GM08714 (cell line): ENCODE measurements around the gene FRG2B.
"Not testable (repeated sequence)": the region's sequence is repeated elsewhere in the genome, so short reads cannot be mapped to it uniquely, and the experiment has no call there.

Experiments used
- H3K4me3 ChIP-seq: fragments of 200-500 bp; sonication (Bioruptor generic); 2 replicates; pipeline ENCODE4 v1.5.1; 2014; ENCODE audit warnings: mild to moderate bottlenecking, low read length, inconsistent platforms
- ZNF274 ChIP-seq: IDR thresholded peaks from 2 replicates; pipeline ENCODE4 v1.6.1; 2012; ENCODE audit warnings: mild to moderate bottlenecking, low read depth, low read length

Gene FRG2B

DNA sequence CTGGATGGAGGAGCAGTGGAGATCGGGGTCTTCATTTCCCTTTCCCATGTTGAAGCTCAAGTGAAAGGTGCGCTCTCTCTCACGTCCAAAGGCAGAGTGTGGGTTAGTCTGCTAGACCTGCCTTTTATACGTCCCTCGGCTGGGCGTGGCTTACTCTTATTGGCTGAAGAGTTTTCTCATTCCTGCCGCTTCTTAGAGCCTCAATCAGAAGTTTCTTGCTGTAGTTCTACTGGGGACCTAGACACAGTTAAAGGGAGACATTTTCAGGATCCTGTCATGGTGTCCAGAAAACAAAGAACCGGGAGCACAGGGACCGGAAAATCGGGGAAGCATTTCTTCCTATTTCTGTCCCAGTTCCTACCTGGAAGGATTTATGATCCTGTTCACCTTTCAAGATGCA, at the start of gene FRG2B:
TSS of gene FRG2B (minus strand) at position 101 of the 400 bp plus-strand sequence. CDS start at position 48, 53 bp downstream.
- H3K4me3 ChIP-seq: not testable (repeated sequence)

DNA sequence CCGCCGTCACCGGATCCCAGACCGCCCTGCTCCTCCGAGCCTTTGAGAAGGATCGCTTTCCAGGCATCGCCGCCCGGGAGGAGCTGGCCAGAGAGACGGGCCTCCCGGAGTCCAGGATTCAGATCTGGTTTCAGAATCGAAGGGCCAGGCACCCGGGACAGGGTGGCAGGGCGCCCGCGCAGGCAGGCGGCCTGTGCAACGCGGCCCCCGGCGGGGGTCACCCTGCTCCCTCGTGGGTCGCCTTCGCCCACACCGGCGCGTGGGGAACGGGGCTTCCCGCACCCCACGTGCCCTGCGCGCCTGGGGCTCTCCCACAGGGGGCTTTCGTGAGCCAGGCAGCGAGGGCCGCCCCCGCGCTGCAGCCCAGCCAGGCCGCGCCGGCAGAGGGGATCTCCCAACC, 40.9 kb upstream of the FRG2B start:
- H3K4me3 ChIP-seq: not testable (repeated sequence)

DNA sequence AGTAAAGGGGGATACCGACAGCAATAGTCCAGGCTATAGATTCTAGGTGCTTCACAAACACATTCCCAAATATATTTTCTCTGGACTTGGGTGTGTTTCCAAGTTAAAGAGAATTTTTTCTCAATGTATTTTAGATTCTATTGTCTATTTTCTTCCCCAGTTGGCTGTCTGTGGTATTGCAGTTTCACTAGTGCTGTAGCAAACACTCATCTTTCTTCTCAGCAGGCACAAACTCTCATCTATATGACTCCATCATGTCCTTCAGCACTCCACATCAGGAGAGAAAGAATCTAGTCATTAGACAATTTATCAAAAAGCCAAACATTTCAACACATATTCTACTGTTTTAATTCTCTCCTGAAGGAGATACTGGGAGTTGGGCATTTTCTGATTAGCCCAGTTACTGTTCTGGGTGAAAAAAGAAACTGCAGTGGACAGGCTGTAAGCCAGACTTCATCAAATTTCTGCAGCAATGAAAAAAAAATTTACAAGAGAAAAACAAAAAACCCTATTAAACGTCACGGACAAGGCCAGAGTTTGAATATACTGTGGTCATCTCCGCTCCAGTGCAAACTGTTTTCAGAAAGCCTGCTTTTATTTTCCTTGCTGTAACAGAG, 37.1 kb upstream of the FRG2B start:
- H3K4me3 ChIP-seq: not testable (repeated sequence)

DNA sequence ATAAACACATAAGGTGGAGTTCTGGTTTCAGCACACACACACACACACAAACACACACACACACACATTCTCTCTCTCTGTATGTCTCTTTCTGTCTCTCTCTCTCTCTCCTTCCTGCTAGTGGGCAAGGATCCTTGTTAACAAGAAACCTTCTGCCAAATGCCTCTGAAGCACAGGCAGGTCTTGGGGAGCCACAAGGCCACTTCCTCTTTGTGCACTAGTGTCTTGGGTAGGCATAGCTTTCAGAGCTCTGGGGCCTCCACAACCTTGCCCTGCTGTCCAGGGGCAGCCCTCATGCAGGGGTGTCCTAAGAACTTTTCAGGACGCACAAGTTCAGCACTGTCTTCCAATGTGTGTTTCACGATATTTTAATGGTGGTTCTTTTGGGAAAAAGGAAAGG, 34.5 kb upstream of the FRG2B start:
- not testable (repeated sequence) for H3K4me3 ChIP-seq

DNA sequence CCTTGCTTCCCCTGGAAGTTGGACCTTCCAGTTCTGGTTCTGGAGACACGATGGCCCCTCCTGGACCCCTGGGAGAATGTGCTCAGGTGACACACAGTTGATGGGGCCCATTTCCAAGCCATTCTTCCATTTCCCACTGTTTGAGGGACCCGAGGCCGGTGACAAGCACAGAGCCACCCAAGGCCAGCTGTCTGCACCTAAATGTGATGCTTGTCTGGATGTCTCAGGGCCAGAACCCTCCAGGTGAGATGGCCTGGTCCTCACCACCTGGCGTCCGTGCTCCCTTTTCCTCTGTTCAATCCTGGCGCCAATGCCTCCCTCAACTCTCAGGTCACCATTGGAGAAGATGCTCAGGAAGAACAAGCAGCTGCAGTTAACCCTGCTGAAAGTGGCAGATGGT, 33.9 kb upstream of the FRG2B start:
- not testable (repeated sequence) for H3K4me3 ChIP-seq

DNA sequence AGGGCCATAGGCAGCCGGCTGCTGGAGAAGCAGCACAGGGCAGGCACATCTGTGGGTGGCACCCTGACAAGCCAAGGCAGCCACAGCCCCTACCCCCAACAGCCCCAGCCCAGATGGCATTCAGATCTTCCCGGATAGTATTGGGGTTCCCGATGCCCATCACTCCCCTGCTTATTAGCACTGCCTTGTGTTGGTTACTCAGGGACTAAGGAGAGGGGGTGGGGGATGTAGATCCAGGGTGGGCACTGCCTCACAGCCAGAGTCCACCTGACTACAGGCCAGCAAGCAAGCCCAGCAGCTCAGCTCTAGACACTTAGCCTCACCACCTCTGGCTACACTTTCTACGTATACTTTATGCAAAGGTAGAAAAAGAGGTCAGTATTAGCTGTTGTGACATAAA, 30.7 kb upstream of the FRG2B start:
- H3K4me3 ChIP-seq: not testable (repeated sequence)

DNA sequence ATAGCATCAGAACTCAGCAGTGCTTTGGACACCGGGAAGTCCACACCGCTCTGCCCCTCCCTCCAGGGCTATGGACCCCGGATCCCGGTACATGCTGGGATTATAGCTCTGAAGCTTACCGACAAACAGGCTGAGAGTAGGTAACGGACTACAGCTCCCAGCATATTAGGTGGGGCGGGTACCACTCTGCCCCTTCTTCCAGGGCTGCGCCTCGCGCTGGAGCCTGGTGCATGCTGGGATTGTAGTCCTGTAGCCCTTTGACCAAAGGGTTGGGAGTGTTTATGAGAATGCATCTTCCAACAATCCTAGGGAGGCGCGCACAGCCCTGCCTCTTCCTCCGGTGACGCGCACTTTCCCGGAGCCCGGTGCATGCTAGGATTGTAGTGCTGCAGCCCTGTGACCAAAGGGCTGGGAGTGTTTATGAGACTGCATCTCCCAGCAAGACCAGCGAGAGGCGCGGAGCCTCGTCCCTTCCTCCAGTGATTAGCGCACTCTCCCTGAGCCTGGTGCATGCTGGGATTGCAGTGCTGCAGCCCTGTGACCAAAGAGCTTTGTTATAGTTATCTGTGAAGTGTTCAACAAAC, 22.4 kb upstream of the FRG2B start:
- H3K4me3 ChIP-seq: not testable (repeated sequence)

DNA sequence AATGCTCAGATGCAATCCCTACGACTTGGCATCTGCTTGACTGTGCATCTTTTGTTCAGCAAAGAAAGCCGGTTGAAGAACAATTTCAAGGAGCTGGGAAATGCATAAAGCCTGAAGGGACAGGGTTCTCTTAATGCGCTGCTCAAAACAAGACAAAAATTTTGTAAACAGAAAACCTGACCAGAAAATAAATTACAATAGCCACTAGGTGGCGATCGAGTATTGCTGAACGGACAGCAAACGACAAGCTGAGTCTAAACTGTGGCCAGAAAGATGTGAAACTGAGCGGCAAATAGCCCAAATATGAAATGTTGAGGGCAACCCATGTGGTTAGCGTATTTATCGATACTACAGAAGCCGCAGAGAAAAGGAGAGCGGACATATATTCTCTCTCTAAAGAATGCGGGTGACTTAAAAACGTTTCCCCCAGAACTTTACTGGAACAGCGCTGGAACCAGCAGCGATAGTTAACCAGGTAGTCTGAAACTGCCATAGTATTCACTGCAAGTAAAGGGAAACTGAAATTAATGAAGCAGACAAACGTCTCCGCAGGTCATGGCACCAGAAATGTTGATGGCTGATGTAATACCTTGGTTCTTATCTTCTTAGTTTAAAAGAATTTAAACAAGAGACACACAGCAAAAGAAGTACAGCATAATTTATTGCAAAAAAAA, 20.6 kb upstream of the FRG2B start:
- not testable (repeated sequence) for H3K4me3 ChIP-seq

DNA sequence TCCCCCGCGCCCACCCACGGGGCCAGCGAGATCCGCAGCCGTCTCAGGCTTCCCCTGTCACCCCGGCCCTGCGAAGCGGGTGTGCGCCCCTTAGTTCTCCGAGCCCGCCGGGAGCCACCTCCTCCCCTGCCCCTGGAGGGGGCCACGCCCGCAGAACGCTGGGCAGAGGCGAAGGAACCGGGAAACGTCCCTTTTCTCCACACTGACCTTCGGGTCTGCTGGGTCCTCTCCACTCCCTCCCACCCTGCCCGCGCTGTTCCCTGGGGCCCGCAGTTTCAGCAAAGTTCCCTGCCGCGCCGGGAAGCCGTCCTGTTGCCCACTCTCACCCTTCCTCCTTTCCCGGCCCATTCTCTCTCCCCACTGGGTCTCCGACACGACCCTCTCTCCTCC, 11.2 kb upstream of the FRG2B start:
- H3K4me3 ChIP-seq: not testable (repeated sequence)

DNA sequence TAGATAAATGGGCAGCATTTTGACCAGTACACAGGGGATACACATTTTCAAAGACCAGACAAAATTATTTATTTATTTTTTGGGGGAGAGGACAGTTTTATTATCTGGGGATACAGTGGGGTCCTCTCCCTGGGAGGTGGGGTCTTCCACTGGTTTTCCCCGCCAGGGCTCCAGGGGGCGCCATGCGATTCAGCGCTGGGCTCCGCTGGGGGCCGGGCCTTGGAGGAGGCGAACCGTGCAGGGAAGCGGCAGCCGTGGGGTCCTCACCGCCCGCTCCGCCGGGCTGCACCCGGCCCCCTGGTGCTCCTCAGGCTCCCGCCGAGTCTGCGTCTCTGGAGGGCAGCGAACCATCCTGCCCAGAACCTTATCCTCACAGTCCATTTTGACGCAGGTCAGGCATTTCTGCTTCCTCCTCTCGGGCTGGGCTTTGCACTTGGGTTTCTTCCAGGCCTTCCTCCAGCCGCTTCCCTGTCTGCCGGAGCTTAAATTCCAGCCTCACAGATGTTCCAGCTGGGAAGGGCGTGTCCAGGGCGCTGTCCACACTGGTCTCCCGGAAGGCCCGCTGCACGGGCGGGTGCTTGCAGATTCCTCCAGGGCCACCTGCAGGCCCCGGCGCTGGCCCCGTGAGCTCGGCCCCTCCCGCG, 10.7 kb upstream of the FRG2B start:
- H3K4me3 ChIP-seq: not testable (repeated sequence)

DNA sequence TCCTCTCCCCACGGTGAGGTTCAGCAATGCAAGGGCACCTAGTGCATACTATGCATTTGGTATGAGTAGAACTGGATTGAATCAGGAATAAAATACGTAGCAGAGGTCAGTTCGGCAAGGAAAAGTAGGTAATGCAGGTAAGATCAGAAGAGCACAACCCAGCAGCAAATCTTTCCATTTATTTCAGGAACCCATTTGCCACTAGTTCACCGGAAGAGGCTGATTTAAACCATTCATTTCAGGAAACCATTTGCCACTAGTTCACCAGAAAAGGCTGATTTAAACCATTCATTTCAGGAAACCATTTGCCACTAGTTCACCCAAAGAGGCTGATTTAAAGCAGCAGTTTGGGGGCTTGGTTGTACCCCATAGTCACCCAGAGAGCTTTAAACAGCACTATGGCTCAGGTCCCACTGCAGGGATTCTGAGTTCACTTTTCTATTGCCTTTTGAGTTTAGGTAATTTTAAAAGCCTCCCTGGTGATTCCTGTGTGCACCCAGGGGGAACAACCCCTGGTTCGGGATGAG, 4.2 kb upstream of the FRG2B start:
- not testable (repeated sequence) for H3K4me3 ChIP-seq

DNA sequence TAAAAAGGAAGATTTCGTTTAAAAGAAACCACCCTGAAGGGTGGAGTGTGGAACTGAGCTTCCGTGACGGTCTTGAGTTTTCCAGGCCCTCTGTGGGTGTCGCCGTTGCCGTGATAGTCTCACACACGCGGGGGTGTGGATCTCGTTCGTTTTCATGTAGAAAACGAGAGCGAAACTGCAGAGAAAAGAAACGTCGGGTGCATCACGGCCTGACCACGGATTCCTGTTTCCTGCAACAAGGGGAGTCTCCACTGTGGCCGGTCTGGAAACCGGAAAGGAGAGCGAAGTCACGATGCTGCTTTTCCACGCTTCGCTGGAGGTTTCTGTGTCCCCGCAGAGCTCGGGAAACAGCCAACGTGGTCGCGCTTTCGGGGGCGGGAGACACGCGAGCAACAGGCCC, 4.1 kb downstream of the FRG2B start:
- H3K4me3 ChIP-seq: not testable (repeated sequence)

DNA sequence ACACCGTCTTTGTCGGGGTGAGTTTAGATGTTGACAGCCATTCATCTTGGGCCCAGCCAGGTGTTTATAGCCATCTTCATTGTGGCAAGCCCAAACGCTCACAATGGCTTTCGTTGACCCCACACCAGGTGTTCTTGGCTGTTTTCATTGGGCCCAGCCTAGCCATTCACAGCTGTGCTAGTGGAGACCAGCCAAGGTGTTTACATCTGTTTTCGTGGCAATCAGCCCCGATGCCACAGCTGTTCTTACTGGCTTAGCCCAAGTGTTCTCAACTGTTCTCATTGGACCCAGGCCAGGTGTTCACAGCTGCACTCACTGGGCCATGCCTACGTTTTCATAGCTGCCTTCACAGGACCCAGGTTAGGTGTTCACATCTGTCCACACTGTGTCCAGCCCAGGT, 7.7 kb downstream of the FRG2B start:
- H3K4me3 ChIP-seq: no peak overlapping the region
- no peak for TF ChIP-seq ZNF274

DNA sequence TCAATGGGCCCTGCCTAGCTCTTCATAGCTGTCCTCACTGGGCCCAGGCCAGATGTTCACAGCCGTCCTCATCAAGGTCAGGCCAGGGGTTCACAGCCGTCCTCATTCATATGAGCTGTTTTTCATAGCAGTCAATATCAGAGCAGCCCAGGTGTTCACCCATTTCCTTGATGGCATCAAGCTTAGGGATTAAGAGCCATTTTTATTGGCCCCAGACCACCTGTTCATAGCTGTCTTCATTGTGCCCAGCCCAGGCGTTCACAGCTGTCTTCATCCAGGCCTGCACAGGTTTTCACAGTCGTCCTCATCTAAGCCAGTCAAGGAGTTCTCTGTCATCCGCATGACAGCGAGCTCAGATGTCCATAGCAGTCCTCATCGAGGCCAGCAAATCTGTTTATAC, 9.4 kb downstream of the FRG2B start:
- TF ChIP-seq ZNF274: no peak
- no peak overlapping the region for H3K4me3 ChIP-seq

DNA sequence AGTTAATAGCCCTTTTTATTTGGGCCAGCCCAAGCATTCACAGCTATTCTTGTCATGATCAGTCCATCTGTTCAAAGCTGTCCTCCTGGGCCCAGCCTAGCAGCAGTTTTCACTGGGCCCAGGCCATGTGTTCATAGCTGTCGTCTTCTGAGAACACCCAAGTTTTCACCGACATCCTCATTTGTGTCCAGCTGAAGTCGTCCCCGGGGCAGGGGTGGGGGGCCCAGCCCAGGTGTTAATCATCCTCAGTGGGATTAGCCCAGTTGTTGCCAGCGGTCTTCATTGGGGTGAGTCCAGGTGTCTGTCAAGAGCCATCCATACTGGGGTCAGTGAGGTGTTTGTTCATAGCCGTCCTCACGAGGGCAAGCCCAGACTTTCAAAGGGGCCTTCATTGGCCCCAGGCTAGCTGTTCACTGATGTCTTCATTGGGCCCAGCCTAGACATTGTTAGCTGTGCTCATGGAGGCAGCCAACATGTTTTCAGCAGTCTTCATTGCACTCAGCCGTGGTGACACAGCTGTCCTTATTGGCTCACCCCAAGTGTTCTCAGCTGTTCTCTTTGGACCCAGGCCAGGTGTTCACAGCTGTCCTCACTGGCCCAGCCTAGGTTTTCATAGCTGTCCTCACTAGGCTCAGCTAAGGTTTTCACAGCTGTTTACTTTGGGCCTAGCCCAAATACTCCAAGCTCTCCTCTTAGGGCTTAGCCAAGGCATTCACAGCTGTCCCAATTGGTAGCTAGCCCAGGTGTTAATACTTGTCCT, 10.0 kb downstream of the FRG2B start:
- H3K4me3 ChIP-seq: no peak overlapping the region
- no peak for TF ChIP-seq ZNF274
